ENCODE measurements around the gene RARRES2.

The RARRES2 gene

GRCh38 chr7:150361402-150361801, 20.0 kb upstream of the RARRES2 start:
- H3K4me3 ChIP-seq (ENCODE audit: low read depth, low read length): no peak overlapping the region
- no peak for TF ChIP-seq CTCF (IDR thresholded peaks at IDR 0.05; ENCODE audit: control insufficient read depth, extremely low read depth, insufficient read depth)
- no peak for DNase-seq (ENCODE audit: low read depth)

- no peak for TF ChIP-seq CTCF (IDR thresholded peaks at IDR 0.05; ENCODE audit: control insufficient read depth, extremely low read depth, insufficient read depth)
- DNase-seq (ENCODE audit: low read depth): peak; percentile 92
Measured at GRCh38 chr7:150360363-150361058, 19.1 kb upstream of the RARRES2 start.

DNA sequence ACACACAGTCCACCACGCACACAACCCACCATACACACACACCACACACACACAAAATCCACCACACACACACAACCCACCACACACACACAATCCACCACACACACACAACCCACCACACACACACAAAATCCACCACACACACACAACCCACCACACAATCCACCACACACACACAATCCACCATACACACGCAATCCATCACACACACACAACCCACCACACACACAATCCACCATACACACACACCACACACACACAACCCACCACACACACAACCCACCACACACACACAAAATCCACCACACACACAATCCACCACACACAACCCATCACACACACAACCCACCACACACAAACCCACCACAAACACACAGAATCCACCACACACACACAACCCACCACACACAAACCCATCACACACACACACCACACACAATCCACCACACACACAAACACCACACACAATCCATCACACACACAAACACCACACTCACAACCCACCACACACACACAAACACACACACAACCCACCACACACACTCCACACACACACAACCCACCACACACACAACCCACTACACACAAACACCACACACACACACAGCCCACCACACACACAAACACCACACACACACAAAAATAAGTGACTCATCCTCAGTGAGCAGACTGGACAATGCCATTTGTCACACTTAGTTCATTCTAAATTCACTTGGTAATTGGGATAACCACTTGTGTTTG, 18.4 kb upstream of the RARRES2 start:
- DNase-seq (ENCODE audit: low read depth): no peak
- no peak overlapping the region for H3K4me3 ChIP-seq (ENCODE audit: low read depth, low read length)
- no peak for TF ChIP-seq CTCF (IDR thresholded peaks at IDR 0.05; ENCODE audit: control insufficient read depth, extremely low read depth, insufficient read depth)

More at GRCh38 chr7:150360363-150361058, 19.1 kb upstream of the RARRES2 start:
- H3K4me3 ChIP-seq (ENCODE audit: low read depth, low read length): no peak overlapping the region

DNA sequence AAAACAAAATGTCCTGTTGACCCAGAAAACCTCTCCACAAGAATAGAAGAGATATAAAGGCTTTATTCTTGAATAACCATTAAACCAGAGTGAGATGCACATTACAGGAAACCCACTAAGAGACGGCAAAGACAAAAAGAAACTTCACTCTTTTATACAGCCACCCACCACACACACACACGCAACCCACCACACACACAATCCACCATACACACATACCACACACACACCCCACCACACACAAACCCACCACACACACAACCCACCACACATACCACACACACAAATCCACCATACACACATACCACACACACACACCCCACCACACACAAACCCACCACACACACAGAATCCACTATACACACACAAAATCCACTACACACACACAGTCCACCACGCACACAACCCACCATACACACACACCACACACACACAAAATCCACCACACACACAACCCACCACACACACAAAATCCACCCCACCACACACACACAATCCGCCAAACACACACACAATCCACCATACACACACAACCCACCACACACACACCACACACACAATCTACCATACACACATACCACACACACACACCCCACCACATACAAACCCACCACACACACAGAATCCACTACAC, 17.7 kb upstream of the RARRES2 start:
- TF ChIP-seq CTCF (IDR thresholded peaks at IDR 0.05; ENCODE audit: control insufficient read depth, extremely low read depth, insufficient read depth): no peak

GRCh38 chr7:150358433-150358832, 17.0 kb upstream of the RARRES2 start:
- no peak for TF ChIP-seq CTCF (IDR thresholded peaks at IDR 0.05; ENCODE audit: control insufficient read depth, extremely low read depth, insufficient read depth)
- no peak overlapping the region for H3K4me3 ChIP-seq (ENCODE audit: low read depth, low read length)
- no peak for DNase-seq (ENCODE audit: low read depth)

More for the DNA sequence above, 17.7 kb upstream of the RARRES2 start:
- no peak for DNase-seq (ENCODE audit: low read depth)
- H3K4me3 ChIP-seq (ENCODE audit: low read depth, low read length): no peak overlapping the region

GRCh38 chr7:150357771-150358427, 16.5 kb upstream of the RARRES2 start:
- TF ChIP-seq CTCF (IDR thresholded peaks at IDR 0.05; ENCODE audit: control insufficient read depth, extremely low read depth, insufficient read depth): no peak
- no peak for DNase-seq (ENCODE audit: low read depth)
- no peak overlapping the region for H3K4me3 ChIP-seq (ENCODE audit: low read depth, low read length)

All from LNCaP clone FGC (cell line).